Measurements from ENCODE around the gene RNF121. TPM values are rescaled to one million over a fixed set of nuclear protein-coding genes. Genes with fewer than 3 reads are reported as not detected.
A peak's percentile ranks its signal among the peaks of the same experiment; 100 is the strongest.

Gene RNF121
- total and polyA plus RNA-seq, 12 donors: 8.3 to 25.7 (median 19.2) TPM

GRCh38 chr11:71986131-71986530, 57.3 kb downstream of the RNF121 start:
- H3K27ac ChIP-seq: no peak overlapping the region
- H3K9me3 ChIP-seq: no peaks in the 10 kb centered on the region
- DNase-seq: no peak
- TF ChIP-seq CTCF (IDR thresholded peaks at IDR 0.05): no peak
- no peak overlapping the region for H3K4me3 ChIP-seq
- no peaks in the 10 kb centered on the region for H3K27me3 ChIP-seq
- H3K4me1 ChIP-seq: peaks cover 0 to 23% (median 3%) of the 10 kb centered on the region in 9 donors
- 90 to 94% methylated on average over 2 of the region's 2 CpGs for WGBS, 2 donors
- intact Hi-C loops (cut with DNase I): loop anchor here in 1 of 10 donors (10.0 kb wide), 1 partner anchor 439 kb away; no protein-coding TSS in a partner anchor
- no peak for ATAC-seq
- peaks cover 0 to 69% (median 14%) of the 10 kb centered on the region in 9 donors for H3K36me3 ChIP-seq

- Histone ChIP-seq H3K4me3 (no peak overlapping the region), H3K27ac (no peak overlapping the region), H3K9me3 (no peaks in the 10 kb centered on the region), H3K27me3 (no peaks in the 10 kb centered on the region), H3K36me3 (peaks cover 0 to 75% (median 14%) of the 10 kb centered on the region in 9 donors), H3K4me1 (peaks cover 0 to 36% (median 3%) of the 10 kb centered on the region in 9 donors)
- ATAC-seq (no peak), DNase-seq (no peak)
- WGBS, 2 donors: 42 to 47% methylated on average over 2 of the region's 2 CpGs
- no peak for TF ChIP-seq CTCF (IDR thresholded peaks at IDR 0.05)
- intact Hi-C loops (cut with DNase I): loop anchor here in 1 of 10 donors (10.0 kb wide), 1 partner anchor 437 kb away; no protein-coding TSS in a partner anchor
These were observed 58.7 kb downstream of the RNF121 start for GRCh38 chr11:71987521-71987920.

- H3K4me3 ChIP-seq: no peak overlapping the region
- ATAC-seq (peak in 3 of 8 donors; percentile 24 to 45 (median 29)), DNase-seq (no peak)
- H3K36me3 ChIP-seq: peaks cover 0 to 70% (median 14%) of the 10 kb centered on the region in 9 donors
- H3K4me1 ChIP-seq: peaks cover 0 to 40% (median 3%) of the 10 kb centered on the region in 9 donors
- no peak overlapping the region for H3K27ac ChIP-seq
- TF ChIP-seq CTCF (IDR thresholded peaks at IDR 0.05): no peak
- H3K27me3 ChIP-seq: no peaks in the 10 kb centered on the region
- 34 to 52% methylated on average over 3 of the region's 3 CpGs for WGBS, 2 donors
- H3K9me3 ChIP-seq: no peaks in the 10 kb centered on the region
- intact Hi-C loops (cut with DNase I): loop anchor here in 1 of 10 donors (10.0 kb wide), 1 partner anchor 437 kb away; no protein-coding TSS in a partner anchor
These were observed 59.2 kb downstream of the RNF121 start for GRCh38 chr11:71988050-71988449.

- Histone ChIP-seq H3K27me3 (no peaks in the 10 kb centered on the region), H3K27ac (peak overlapping the region in 1 of 10 donors; percentile 55), H3K4me1 (peaks cover 0 to 39% (median 3%) of the 10 kb centered on the region in 9 donors), H3K9me3 (no peaks in the 10 kb centered on the region), H3K36me3 (peaks cover 0 to 48% (median 6%) of the 10 kb centered on the region in 9 donors), H3K4me3 (no peak overlapping the region)
- DNase-seq: no peak
- no peak for TF ChIP-seq CTCF (IDR thresholded peaks at IDR 0.05)
- intact Hi-C loops (cut with DNase I): no loop called here
- 58 to 63% methylated on average over 3 of the region's 3 CpGs for WGBS, 2 donors
- ATAC-seq: no peak
These were observed 61.9 kb downstream of the RNF121 start for GRCh38 chr11:71990701-71991100.

Measured in heart right ventricle (tissue), 16 donors.